Stimulated activated naive CD8-positive, alpha-beta T cell treated with anti-CD3 and anti-CD28 coated beads, Interleukin-15, amount 100 ng/mL, for 72 hours (primary cell): ENCODE data around the gene LSAMP.

Source experiments
- ATAC-seq: fragments of 150-1000 bp; cut with Tn5 transposase; 2 replicates; pipeline ENCODE4 v1.10.0; 2021; ENCODE audit warnings: mild to moderate bottlenecking, moderate library complexity
- DNase-seq, 2 donors: peaks; one replicate each; pipeline ENCODE4 v3.0.0; 2021 to 2022
- H3K27ac Mint-ChIP-seq, 2 donors: one replicate each; pipeline ENCODE4 v1.8.0; 2022; ENCODE audit warnings: mild to moderate bottlenecking in 2 of 2, mixed read lengths in 2 of 2, moderate library complexity in 2 of 2
- H3K27me3 Mint-ChIP-seq: one replicate; pipeline ENCODE4 v1.8.0; 2022; ENCODE audit warnings: mixed read lengths
- H3K4me1 Mint-ChIP-seq: one replicate; pipeline ENCODE4 v1.8.0; 2022; ENCODE audit warnings: mild to moderate bottlenecking, mixed read lengths
- H3K4me3 Mint-ChIP-seq, 2 donors: one replicate each; pipeline ENCODE4 v1.8.0; 2022; ENCODE audit warnings: mild to moderate bottlenecking in 2 of 2, mixed read lengths in 2 of 2, moderate library complexity in 1 of 2
- H3K9me3 Mint-ChIP-seq, 2 donors: one replicate each; pipeline ENCODE4 v1.8.0; 2022; ENCODE audit warnings: mixed read lengths in 2 of 2

LSAMP gene

GRCh38 chr3:115928376-115928775, 516.9 kb downstream of the LSAMP start:
- Mint-ChIP-seq H3K9me3 (peaks cover 6 to 16% of the 10 kb centered on the region in 2 donors), H3K4me3 (no peak overlapping the region), H3K4me1 (no peaks in the 10 kb centered on the region), H3K27me3 (no peaks in the 10 kb centered on the region), H3K27ac (no peak overlapping the region)
- DNase-seq (no peak), ATAC-seq (no peak)

GRCh38 chr3:115927197-115927596, 518.1 kb downstream of the LSAMP start:
- H3K4me1 Mint-ChIP-seq = no peaks in the 10 kb centered on the region
- no peak overlapping the region for H3K27ac Mint-ChIP-seq
- H3K9me3 Mint-ChIP-seq = peaks cover 0 to 9% of the 10 kb centered on the region in 2 donors
- no peaks in the 10 kb centered on the region for H3K27me3 Mint-ChIP-seq
- no peak for ATAC-seq
- DNase-seq = no peak
- H3K4me3 Mint-ChIP-seq = no peak overlapping the region

- Mint-ChIP-seq H3K27ac (no peak overlapping the region), H3K4me1 (no peaks in the 10 kb centered on the region), H3K27me3 (no peaks in the 10 kb centered on the region), H3K4me3 (no peak overlapping the region), H3K9me3 (peaks cover 9 to 15% of the 10 kb centered on the region in 2 donors)
- DNase-seq (no peak), ATAC-seq (no peak)
Measured at GRCh38 chr3:115922681-115923347, 522.5 kb downstream of the LSAMP start.

GRCh38 chr3:115921711-115922110, 523.6 kb downstream of the LSAMP start:
- no peaks in the 10 kb centered on the region for H3K27me3 Mint-ChIP-seq
- no peak for DNase-seq
- H3K27ac Mint-ChIP-seq = no peak overlapping the region
- H3K9me3 Mint-ChIP-seq = peaks cover 9 to 15% of the 10 kb centered on the region in 2 donors
- H3K4me1 Mint-ChIP-seq = no peaks in the 10 kb centered on the region
- no peak overlapping the region for H3K4me3 Mint-ChIP-seq
- no peak for ATAC-seq

GRCh38 chr3:115918900-115919299, 526.4 kb downstream of the LSAMP start:
- ATAC-seq (no peak), DNase-seq (no peak)
- H3K4me3 Mint-ChIP-seq = no peak overlapping the region
- H3K9me3 Mint-ChIP-seq = peaks cover 9 to 11% of the 10 kb centered on the region in 2 donors
- H3K4me1 Mint-ChIP-seq = no peaks in the 10 kb centered on the region
- H3K27me3 Mint-ChIP-seq = no peaks in the 10 kb centered on the region
- H3K27ac Mint-ChIP-seq = no peak overlapping the region

GRCh38 chr3:115916866-115917265, 528.4 kb downstream of the LSAMP start:
- ATAC-seq (no peak), DNase-seq (no peak)
- no peak overlapping the region for H3K27ac Mint-ChIP-seq
- H3K4me1 Mint-ChIP-seq = no peaks in the 10 kb centered on the region
- no peak overlapping the region for H3K4me3 Mint-ChIP-seq
- H3K9me3 Mint-ChIP-seq = peaks cover 6 to 11% of the 10 kb centered on the region in 2 donors
- H3K27me3 Mint-ChIP-seq = no peaks in the 10 kb centered on the region

GRCh38 chr3:115915061-115915460, 530.2 kb downstream of the LSAMP start:
- Mint-ChIP-seq H3K9me3 (peaks cover 0 to 2% of the 10 kb centered on the region in 2 donors), H3K27ac (no peak overlapping the region), H3K27me3 (no peaks in the 10 kb centered on the region), H3K4me3 (no peak overlapping the region), H3K4me1 (no peaks in the 10 kb centered on the region)
- ATAC-seq (no peak), DNase-seq (no peak)

GRCh38 chr3:115913069-115913686, 532.1 kb downstream of the LSAMP start:
- Mint-ChIP-seq H3K27ac (no peak overlapping the region), H3K4me3 (no peak overlapping the region), H3K9me3 (no peaks in the 10 kb centered on the region), H3K27me3 (no peaks in the 10 kb centered on the region), H3K4me1 (no peaks in the 10 kb centered on the region)
- DNase-seq (no peak), ATAC-seq (no peak)

GRCh38 chr3:115912372-115912771, 532.9 kb downstream of the LSAMP start:
- ATAC-seq = no peak
- no peaks in the 10 kb centered on the region for H3K27me3 Mint-ChIP-seq
- H3K4me3 Mint-ChIP-seq = no peak overlapping the region
- DNase-seq = no peak
- no peaks in the 10 kb centered on the region for H3K9me3 Mint-ChIP-seq
- H3K27ac Mint-ChIP-seq = no peak overlapping the region
- H3K4me1 Mint-ChIP-seq = no peaks in the 10 kb centered on the region

GRCh38 chr3:115905871-115906270, 539.4 kb downstream of the LSAMP start:
- no peak overlapping the region for H3K27ac Mint-ChIP-seq
- no peak overlapping the region for H3K4me3 Mint-ChIP-seq
- H3K27me3 Mint-ChIP-seq = peaks cover 6% of the 10 kb centered on the region
- H3K9me3 Mint-ChIP-seq = no peaks in the 10 kb centered on the region
- no peaks in the 10 kb centered on the region for H3K4me1 Mint-ChIP-seq
- DNase-seq = no peak
- ATAC-seq = no peak

- Mint-ChIP-seq H3K4me1 (no peaks in the 10 kb centered on the region), H3K4me3 (no peak overlapping the region), H3K9me3 (no peaks in the 10 kb centered on the region), H3K27ac (no peak overlapping the region), H3K27me3 (peaks cover 8% of the 10 kb centered on the region)
- ATAC-seq (no peak), DNase-seq (no peak)
Measured at GRCh38 chr3:115903843-115904242, 541.4 kb downstream of the LSAMP start.

- peaks cover 14% of the 10 kb centered on the region for H3K27me3 Mint-ChIP-seq
- no peak overlapping the region for H3K4me3 Mint-ChIP-seq
- ATAC-seq (no peak), DNase-seq (no peak)
- H3K4me1 Mint-ChIP-seq = no peaks in the 10 kb centered on the region
- no peak overlapping the region for H3K27ac Mint-ChIP-seq
- H3K9me3 Mint-ChIP-seq = no peaks in the 10 kb centered on the region
Measured at GRCh38 chr3:115901008-115901407, 544.3 kb downstream of the LSAMP start.

GRCh38 chr3:115899535-115899934, 545.8 kb downstream of the LSAMP start:
- H3K9me3 Mint-ChIP-seq = no peaks in the 10 kb centered on the region
- peaks cover 14% of the 10 kb centered on the region for H3K27me3 Mint-ChIP-seq
- H3K27ac Mint-ChIP-seq = no peak overlapping the region
- no peak for DNase-seq
- no peaks in the 10 kb centered on the region for H3K4me1 Mint-ChIP-seq
- H3K4me3 Mint-ChIP-seq = no peak overlapping the region
- ATAC-seq = no peak

- no peak overlapping the region for H3K27ac Mint-ChIP-seq
- H3K27me3 Mint-ChIP-seq = peaks cover 21% of the 10 kb centered on the region
- DNase-seq (no peak), ATAC-seq (no peak)
- H3K9me3 Mint-ChIP-seq = no peaks in the 10 kb centered on the region
- no peaks in the 10 kb centered on the region for H3K4me1 Mint-ChIP-seq
- H3K4me3 Mint-ChIP-seq = no peak overlapping the region
Measured at GRCh38 chr3:115898656-115899410, 546.5 kb downstream of the LSAMP start.

GRCh38 chr3:115891006-115891636, 554.2 kb downstream of the LSAMP start:
- Mint-ChIP-seq H3K4me1 (no peaks in the 10 kb centered on the region), H3K4me3 (no peak overlapping the region), H3K9me3 (no peaks in the 10 kb centered on the region), H3K27ac (no peak overlapping the region), H3K27me3 (peaks cover 9% of the 10 kb centered on the region)
- no peak for DNase-seq
- no peak for ATAC-seq

- Mint-ChIP-seq H3K4me1 (no peaks in the 10 kb centered on the region), H3K27ac (no peak overlapping the region), H3K4me3 (no peak overlapping the region), H3K9me3 (no peaks in the 10 kb centered on the region), H3K27me3 (peaks cover 9% of the 10 kb centered on the region)
- no peak for ATAC-seq
- no peak for DNase-seq
Measured at GRCh38 chr3:115890579-115890978, 554.7 kb downstream of the LSAMP start.
